HG02623 (cell line): Measurements from ENCODE around the gene ABCD3.
A peak's percentile ranks its signal among the peaks of the same experiment; 100 is the strongest.
"Not testable (repeated sequence)": the region's sequence is repeated elsewhere in the genome, so short reads cannot be mapped to it uniquely, and the experiment has no call there.

Experiments used
- ATAC-seq: cut with Tn5 transposase; IDR thresholded peaks from one replicate; pipeline ENCODE4 v1.9.1; 2021; ENCODE audit warnings: moderate library complexity; ENCODE audit not compliant: unreplicated experiment

Gene ABCD3

DNA sequence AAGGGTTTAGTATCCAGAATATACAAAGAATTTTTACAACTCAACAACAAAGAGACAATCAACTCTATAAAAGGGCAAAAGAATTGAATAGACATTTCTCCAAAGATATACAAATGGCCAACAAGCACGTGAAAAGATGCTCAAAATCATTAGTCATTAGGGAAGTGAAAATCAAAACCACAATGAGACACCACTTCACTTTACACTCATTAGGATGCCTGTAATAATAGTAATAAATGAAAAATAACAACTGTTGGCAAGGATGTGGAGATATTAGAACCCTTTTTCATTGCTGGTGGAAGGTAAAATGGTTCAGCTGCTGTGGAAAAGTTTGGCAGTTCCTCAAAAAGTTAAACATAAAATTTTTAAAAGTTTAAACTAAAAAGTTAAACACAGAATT is 7.0 kb upstream of the ABCD3 start:
- peak; percentile 83 for ATAC-seq

DNA sequence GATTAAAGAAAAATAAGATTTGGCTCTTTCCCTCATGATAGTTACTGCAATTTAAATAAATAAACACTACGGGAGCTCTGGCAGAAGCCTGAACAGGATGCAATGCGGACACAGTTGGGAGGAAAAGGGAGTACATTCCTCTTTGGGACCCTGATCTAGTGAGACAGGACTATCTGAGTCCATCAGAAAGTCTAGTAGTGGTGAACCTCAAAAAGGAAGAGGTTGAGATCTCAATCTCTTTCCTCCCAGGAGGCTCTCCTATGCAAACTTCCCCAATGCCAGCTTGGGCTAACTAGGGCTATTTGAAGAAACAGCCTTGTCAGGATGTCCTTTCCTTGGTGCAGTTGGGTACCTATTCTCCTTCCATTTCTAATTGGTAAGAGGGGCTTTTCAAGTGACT is 4.9 kb upstream of the ABCD3 start:
- no peak for ATAC-seq

DNA sequence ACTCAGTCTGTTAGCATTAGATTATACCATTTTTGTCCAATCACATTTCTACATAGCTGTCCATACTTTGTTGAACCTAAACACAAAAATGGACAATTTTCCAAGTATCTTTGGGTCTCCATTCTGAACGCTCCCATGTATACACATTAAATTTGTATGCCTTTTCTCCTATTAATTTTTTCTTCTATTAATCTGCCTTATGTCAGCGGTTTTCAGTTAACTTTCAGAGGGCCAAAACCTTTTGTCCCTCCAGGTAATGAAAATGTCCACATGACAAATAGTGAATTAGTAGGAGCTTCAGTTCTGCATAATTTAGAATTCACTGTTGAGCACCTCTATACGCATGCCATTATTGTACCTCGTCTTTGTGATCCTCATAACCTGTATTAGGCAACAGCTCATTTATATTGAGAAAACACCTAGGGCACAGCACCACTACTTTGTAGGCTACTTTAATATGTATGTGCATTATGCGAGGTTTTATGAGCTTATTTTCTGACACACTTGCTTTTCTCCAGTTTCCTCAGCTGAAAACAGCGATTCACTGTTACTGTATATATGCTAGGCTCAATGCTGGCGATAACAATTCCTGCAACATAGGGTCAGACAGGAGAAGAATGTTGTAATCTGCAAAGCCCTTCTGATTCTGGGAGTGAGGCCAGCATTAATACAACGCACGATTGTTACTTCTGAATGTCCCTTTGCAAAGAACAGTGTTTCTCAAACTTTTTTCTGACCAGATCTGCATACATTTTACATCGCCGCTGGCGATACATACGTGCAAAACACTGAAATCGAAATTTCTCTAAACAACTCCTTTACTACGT is 1.1 kb upstream of the ABCD3 start:
- no peak for ATAC-seq

DNA sequence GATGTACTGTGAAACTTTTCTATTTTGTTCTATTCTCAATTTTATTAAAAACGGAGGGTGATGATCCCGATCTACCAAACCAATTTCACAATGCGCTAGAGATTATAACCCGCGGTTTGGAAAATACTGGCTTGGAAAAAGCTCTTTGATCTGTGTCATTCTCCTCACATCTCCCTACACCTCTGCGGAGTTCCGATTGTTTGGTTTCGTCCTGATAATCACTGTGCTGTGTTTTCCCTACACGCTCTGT is 536 bp upstream of the ABCD3 start:
- ATAC-seq = no peak

DNA sequence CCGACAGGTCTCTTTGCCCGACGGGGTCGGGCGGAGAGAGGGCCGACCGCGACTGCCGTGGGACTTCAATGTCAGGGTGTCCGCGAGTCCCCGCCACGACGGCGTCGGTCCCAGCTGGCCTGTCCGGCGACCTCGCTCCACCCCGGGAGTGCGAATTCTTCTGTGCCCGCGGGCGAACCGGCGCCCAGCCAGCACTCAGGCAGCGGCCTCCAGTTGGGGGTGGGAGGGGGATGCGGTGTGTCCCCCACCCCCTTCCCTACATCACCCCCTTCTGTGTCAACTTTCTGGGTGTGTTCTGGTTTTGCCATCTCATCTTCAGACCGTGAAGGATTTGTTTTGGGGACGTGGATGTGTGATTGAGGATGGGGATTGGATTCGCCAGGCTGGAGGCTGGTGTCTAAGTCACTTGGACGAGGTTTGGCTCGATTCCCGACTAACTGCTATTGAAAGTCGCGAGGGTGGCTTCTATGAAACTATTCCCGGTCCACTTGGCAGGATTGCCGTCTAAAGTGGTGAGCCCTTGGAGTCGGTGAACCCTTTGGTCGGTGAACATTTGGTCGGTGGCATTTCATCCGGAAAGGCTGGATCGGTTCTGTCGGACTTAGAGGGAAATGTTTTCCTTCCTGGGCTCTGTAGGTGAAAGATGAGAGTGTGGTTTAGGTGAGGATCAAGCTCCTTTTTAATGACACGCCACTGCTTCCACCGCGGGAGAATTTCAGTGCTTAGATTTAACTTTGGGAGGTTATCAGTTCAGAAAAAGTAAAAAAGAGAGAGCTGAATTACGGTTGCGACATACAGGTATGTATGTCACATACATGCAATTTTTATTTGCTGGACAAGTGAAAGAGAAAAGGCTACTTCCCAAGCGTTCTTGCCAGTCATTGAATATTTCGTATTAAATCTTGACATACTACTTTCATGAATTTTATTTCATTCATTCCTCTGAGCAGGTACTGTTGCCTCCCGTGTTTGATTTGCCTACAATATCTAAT is 771 bp downstream of the ABCD3 start:
- peak; percentile 25 for ATAC-seq

DNA sequence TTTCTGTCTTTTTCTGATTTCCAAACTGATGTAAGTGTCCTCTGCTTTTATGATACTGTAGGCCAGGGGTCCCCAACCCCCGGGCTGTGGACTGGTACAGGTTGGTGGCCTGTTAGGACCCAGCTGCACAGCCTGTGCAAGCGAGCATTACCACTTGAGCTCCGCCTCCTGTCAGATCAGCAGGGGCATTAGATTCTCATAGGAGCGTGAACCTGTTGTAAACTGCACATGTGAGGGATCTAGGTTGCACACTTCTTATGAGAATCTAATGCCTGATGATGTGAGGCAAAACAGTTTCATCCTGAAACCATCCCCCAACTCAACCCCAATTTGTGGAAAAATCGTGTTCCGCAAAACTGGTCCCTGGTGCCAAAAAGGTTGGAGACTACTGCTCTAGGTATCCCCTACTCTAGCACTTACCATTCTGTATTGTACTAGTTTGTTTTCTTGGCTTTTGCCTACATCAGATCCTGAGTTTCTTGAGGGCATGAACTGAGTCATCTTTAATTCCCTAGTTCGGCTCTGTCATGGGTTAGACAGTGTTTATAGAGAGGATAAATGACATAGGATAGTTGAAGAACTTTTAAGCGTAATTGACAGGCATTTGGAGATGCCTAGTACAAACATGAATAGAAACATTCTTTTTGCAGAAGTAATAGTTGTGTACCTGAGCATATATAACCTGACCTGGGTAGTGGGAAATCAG is 4.1 kb downstream of the ABCD3 start:
- ATAC-seq = no peak

DNA sequence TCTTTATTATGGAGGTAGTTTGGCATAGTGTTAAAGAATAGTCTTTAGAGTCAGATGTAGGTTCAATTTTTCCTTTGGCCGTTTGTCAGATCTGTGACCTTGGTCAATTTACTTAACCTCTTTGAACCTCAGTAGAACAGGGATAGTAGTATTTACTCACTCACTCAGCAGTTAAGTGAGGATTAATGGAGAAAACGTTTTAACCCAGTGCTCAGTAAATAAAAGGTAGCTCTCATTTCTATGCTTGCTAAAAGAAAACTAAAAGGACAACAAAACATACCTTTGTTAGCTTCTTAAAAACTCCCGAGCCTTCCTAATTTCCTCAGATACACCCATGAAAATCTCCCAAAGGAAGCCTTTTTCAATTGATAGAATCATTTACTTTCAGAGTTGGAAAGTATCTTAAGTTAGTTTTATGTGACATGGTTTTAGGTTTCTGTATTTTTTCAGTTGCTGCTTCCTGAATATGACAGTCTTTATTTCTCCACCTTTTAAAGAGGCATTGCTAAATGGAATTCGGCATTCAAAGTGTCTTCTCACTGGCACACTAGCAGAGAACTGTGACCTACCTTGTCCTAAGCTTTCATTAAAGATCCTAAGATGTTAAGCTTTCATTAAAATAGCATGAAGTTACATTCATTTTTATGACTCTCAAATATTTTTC is 7.8 kb downstream of the ABCD3 start:
- ATAC-seq = no peak

DNA sequence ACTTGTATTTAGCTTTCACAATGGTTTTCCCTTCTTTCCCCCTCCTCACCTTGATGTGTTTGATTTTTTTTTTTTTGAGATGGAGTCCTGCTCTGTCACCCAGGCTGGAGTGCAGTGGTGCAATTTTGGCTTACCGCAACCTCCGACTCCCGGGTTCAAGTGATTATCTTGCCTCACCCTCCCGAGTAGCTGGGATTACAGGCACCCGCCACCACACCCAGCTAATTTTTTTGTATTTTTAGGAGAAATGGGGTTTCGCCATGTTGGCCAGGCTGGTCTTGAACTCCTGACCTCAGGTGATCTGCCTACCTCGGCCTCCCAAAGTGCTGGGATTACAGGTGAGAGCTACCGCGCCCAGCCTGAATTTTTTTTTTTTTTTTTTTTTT is 8.3 kb downstream of the ABCD3 start:
- ATAC-seq = not testable (repeated sequence)

DNA sequence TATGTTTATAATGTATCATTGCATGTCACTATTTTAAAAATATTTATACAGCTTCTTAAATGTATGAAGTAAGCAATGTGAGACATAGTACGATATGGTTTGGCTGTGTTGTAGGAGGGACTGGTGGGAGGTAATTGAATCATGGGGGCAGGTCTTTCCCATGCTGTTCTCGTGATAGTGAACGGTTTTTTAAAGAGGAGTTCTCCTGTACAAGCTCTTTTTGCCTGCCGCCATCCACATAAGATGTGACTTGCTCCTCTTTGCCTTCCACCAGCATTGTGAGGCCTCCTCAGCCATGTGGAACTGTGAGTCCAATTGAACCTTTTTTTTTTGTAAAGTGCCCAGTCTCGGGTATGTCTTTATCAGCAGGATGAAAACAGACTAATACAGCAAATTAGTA is 10.3 kb downstream of the ABCD3 start:
- ATAC-seq = no peak

DNA sequence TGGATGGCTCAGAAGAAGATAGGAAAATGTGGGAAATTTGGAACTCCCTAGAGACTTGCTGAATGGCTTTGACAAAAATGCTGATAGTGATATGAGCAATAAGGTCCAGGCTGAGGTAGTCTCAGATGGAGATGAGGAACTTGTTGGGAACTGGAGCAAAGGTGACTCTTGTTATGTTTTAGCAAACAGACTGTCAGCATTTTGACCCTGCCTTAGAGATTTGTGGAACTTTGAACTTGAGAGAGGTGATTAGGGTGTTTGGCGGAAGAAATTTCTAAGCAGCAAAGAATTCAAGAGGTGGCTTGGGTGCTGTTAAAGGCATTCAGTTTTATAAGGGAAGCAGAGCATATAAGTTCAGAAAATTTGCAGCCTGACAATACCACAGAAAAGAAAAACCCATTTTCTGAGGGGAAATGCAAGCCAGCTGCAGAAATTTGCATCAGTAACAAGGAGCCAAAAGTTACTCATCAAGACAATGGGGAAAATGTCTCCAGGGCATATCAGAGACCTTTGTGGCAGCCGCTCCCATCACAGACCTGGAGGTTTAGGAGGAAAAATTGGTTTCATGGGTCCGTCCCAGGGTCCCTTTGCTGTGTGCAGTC is 10.8 kb downstream of the ABCD3 start:
- ATAC-seq = not testable (repeated sequence)

DNA sequence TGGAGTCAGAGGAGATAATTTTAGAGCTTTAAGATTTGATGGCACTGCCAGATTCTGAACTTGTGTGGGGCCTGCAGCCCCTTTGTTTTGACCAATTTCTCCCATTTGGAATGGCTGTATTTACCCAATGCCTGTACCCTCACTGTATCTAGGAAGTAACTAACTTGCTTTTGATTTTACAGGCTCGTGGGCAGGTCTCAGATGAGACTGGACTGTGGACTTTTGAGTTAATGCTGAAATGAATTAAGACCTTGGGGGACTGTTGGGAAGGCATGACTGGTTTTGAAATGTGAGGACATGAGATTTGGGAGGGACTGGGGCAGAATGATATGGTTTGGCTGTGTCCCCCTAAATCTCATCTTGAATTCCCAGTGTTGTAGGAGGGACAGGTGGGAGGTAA is 11.9 kb downstream of the ABCD3 start:
- not testable (repeated sequence) for ATAC-seq

DNA sequence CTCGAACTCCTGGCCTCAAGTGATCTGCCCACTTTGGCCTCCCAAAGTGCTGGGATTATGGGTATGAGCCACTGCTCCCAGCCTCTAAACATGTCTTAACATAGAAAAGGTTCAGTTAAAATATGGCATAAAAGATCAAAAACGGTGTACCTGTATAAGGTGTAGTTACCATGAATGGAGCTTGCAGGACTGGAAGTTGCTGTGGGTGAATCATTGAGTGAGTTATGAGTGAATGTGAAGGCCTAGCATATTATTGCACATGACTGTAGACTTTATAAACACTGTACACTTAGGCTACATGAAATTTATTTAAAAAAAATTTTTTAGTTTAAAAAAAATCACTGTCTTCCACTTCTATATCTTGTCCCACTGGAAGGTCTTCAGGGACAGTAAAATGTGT is 15.7 kb downstream of the ABCD3 start:
- ATAC-seq = no peak

DNA sequence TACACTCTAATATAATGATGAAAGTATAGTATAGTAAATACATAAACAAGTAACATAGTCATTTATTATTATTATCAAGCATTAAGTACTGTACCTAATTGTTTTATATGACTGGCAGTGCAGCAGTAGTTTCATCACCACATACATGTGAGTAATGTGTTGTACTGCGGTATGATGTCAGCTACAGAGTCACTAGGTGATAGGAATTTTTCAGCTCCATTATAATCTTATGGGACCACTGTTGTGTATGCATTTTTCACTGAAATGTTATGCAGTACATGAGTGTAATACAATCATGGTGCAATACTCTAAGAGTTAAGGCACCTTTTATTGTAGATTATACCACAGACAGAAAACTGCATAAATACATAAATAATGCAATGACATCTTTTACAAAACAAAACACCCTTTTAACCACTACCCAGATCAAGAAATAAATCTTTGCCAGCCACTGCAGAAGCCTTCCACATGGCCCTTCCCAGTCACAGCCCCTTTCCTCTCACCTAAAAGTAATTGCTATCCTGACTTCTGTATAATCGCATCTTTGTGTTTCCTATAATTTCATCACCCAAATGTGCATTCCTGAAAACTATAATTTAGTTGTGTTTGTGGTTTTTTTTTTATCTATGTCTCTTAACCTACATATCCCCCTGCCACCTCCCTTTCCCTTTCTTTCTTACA is 16.3 kb downstream of the ABCD3 start:
- no peak for ATAC-seq

DNA sequence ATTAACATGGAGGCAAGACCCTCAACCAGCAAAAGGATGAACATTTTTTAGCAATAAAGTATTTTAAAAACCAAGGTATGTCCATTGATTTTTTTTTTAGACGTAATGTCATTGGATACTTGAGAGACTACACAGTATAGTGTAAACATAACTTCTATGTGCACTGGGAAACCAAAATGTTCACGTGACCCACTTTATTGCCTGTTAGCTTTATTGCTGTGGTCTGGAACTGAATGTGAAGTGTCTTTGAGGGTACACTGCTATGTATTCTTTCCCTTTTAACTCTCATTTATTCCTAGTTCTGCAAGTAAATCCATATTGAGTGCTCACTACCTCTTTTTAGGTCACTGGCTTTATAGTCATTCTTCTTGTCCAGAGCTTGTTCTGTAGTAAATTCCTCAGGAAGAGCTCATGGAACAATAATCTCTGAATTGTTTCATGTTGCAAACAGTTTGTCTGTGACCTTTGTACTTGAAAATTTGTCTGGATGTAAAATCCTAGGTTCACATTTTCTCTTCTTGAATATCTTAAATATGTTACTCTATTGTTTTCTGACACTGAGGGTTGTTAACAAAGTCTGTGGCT is 20.6 kb downstream of the ABCD3 start:
- no peak for ATAC-seq

DNA sequence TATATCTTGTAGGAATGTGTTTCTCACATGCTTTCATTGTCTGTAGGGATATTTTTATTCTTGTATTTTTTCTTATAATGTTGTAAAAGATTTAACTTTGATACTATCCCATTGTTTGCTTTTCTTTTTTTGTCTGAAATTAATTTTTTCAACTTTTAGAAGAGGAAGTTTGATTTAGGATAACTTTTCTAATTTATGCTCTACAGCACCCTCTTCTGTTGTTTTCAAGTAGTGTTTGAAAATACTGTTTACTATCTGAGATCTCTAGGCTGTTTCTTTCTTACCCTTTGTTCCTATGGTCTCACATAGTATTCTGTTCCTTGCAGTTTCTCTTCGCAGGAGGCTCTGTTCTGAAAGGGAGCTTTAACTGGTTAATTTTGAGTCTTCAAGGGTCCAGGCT is 21.9 kb downstream of the ABCD3 start:
- no peak for ATAC-seq

DNA sequence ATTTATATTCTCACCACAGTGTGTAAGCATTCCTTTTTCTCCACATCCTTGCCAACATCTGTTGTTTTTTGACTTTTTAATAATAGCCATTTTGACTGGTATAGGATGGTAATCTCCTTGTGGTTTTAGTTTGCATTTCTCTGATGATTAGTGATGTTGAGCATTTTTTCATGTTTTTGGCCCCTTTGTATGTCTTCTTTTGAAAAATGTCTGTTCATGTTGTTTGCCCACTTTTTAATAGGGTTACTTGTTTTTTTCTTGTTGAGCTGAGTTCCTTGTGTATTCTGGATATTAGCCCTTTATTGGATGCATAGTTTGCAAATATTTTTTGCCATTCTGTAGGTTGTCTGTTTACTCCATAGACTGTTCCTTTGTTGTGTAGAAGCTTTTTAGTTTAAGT is 24.9 kb downstream of the ABCD3 start:
- not testable (repeated sequence) for ATAC-seq

DNA sequence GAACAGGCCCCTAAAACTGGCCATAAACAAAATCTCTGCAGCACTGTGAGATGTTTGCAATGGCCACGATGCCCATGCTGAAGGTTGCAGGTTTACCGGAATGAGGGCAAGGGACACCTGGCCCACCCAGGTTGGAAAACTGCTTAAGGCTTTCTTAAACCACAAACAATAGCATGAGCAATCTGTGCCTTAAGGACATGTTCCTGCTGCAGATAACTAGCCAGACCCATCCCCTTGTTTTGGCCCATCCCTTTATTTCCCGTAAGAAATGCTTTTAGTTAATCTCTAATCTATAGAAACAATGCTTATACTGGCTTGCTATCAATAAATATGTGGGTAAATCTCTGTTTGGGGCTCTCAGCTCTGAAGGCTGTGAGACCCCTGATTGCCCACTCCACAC is 26.6 kb downstream of the ABCD3 start:
- not testable (repeated sequence) for ATAC-seq

DNA sequence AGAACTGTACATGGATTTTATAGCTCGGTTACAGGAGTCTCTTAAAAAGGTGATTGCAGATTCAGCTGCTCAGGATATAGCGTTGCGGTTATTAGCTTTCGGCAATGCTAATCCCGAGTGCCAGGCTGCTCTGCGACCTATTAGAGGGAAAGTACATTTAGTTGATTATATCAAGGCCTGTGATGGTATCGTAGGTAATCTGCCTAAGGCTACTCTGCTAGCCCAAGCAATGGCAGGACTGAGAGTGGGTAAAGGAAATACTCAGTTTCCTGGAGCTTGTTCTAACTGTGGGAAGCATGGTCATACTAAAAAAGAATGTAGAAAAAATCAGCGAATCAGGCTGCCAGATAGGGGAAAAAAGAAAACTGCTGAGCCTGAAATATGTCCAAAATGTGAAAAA is 27.5 kb downstream of the ABCD3 start:
- ATAC-seq = not testable (repeated sequence)

DNA sequence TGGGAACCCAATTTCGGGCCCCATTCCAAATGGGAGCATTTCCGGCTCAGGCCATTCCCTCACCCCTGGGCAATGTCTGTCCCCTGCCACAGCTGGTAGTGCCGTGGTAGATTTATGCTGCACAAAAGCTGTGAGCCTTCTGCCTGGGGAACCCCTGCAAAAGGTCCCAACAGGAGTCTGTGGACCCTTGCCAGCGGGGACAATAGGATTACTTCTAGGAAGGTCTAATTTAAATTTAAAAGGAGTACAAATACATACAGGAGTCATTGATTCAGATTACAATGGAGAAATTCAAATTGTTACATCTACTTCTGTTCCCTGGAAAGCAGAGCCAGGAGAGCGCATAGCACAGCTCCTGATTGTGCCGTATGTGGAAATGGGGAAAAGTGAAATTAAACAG is 28.0 kb downstream of the ABCD3 start:
- not testable (repeated sequence) for ATAC-seq

DNA sequence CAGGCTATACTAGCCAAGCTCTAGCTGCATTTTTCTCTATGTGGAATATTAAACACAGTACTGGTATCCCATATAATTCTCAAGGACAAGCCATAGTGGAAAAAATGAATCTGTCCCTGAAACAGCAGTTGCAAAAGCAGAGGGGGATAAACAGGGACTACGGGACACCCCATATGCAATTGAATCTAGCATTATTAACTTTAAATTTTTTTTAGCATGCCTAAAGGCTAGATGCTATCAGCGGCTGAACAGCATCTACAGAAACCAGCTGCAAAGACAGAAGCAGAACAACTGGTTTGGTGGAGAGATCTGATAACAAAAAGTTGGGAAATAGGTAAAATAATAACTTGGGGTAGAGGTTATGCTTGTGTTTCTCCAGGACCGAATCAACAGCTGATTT is 30.6 kb downstream of the ABCD3 start:
- not testable (repeated sequence) for ATAC-seq
